HEK293 (cell line): ENCODE measurements around the gene C2CD2L.

ENCODE experiments used
- HOXC10 ChIP-seq: sonication (generic); formaldehyde crosslinking; IDR thresholded peaks from 2 replicates; pipeline ENCODE4 v1.8.1; 2023; ENCODE audit warnings: mild to moderate bottlenecking, missing genetic modification reagents
- MYNN ChIP-seq: fragments of 450-650 bp; formaldehyde crosslinking; IDR thresholded peaks from 2 replicates; pipeline ENCODE4 v1.5.1; 2016; ENCODE audit warnings: missing biosample characterization, missing genetic modification characterization, borderline replicate concordance
- ZNF664 ChIP-seq: fragments of 450-650 bp; formaldehyde crosslinking; IDR thresholded peaks from 2 replicates; pipeline ENCODE4 v1.5.1; 2016; ENCODE audit warnings: missing biosample characterization, missing genetic modification characterization
- ZNF785 ChIP-seq: fragments of 450-650 bp; formaldehyde crosslinking; IDR thresholded peaks from 2 replicates; pipeline ENCODE4 v1.5.1; 2016; ENCODE audit warnings: missing biosample characterization, missing genetic modification characterization
- TF ChIP-seq, protein P1 (sequence below): fragments of 450-650 bp; IDR thresholded peaks from 2 replicates; pipeline ENCODE4 v1.5.1; 2018; ENCODE audit warnings: missing biosample characterization, mild to moderate bottlenecking, missing genetic modification characterization
- TF ChIP-seq, protein P2 (sequence below): fragments of 450-650 bp; formaldehyde crosslinking; IDR thresholded peaks from 2 replicates; pipeline ENCODE4 v1.5.1; 2016; ENCODE audit warnings: missing biosample characterization, missing genetic modification characterization
- TF ChIP-seq, protein P3 (sequence below): sonication (generic); formaldehyde crosslinking; IDR thresholded peaks from 2 replicates; pipeline ENCODE4 v1.8.1; 2022; ENCODE audit warnings: mild to moderate bottlenecking, moderate library complexity, missing genetic modification reagents
- TF ChIP-seq, protein P4 (sequence below): fragments of 450-650 bp; formaldehyde crosslinking; conservative IDR thresholded peaks from 2 replicates; pipeline ENCODE4 v1.5.1; 2016; ENCODE audit warnings: low read depth, missing biosample characterization, missing genetic modification characterization

DNA sequence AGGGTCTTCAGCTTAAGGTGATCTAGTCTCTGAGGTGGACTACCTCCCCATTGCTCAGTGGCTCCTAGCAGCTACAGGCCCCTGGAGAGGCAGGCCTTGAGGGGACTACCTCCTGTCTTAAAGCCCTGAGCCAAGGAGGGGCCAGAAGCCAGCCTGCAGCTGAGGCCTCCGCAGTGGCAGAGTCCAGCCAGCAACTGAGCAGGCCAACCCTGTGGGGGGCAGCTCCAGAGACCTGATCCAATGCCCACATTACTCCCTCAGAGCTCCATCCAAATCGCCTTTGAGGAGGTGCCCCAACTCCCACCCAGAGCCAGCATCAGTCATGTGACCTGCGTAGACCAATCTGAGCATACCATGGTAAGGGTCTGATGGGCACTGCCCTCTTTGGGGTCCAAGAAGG, 2.7 kb downstream of the C2CD2L start:
- TF ChIP-seq, protein P1, sequence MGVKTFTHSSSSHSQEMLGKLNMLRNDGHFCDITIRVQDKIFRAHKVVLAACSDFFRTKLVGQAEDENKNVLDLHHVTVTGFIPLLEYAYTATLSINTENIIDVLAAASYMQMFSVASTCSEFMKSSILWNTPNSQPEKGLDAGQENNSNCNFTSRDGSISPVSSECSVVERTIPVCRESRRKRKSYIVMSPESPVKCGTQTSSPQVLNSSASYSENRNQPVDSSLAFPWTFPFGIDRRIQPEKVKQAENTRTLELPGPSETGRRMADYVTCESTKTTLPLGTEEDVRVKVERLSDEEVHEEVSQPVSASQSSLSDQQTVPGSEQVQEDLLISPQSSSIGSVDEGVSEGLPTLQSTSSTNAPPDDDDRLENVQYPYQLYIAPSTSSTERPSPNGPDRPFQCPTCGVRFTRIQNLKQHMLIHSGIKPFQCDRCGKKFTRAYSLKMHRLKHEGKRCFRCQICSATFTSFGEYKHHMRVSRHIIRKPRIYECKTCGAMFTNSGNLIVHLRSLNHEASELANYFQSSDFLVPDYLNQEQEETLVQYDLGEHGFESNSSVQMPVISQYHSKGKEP (tag by site-specific recombination) = no peak
- no peak for TF ChIP-seq MYNN (tag by site-specific recombination)
- TF ChIP-seq, protein P2, sequence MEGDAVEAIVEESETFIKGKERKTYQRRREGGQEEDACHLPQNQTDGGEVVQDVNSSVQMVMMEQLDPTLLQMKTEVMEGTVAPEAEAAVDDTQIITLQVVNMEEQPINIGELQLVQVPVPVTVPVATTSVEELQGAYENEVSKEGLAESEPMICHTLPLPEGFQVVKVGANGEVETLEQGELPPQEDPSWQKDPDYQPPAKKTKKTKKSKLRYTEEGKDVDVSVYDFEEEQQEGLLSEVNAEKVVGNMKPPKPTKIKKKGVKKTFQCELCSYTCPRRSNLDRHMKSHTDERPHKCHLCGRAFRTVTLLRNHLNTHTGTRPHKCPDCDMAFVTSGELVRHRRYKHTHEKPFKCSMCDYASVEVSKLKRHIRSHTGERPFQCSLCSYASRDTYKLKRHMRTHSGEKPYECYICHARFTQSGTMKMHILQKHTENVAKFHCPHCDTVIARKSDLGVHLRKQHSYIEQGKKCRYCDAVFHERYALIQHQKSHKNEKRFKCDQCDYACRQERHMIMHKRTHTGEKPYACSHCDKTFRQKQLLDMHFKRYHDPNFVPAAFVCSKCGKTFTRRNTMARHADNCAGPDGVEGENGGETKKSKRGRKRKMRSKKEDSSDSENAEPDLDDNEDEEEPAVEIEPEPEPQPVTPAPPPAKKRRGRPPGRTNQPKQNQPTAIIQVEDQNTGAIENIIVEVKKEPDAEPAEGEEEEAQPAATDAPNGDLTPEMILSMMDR = no peak
- TF ChIP-seq, protein P3, sequence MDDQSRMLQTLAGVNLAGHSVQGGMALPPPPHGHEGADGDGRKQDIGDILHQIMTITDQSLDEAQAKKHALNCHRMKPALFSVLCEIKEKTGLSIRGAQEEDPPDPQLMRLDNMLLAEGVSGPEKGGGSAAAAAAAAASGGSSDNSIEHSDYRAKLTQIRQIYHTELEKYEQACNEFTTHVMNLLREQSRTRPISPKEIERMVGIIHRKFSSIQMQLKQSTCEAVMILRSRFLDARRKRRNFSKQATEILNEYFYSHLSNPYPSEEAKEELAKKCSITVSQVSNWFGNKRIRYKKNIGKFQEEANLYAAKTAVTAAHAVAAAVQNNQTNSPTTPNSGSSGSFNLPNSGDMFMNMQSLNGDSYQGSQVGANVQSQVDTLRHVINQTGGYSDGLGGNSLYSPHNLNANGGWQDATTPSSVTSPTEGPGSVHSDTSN (CRISPR knock-in tag) = no peak
- TF ChIP-seq ZNF785 = no peak
- TF ChIP-seq, protein P4, sequence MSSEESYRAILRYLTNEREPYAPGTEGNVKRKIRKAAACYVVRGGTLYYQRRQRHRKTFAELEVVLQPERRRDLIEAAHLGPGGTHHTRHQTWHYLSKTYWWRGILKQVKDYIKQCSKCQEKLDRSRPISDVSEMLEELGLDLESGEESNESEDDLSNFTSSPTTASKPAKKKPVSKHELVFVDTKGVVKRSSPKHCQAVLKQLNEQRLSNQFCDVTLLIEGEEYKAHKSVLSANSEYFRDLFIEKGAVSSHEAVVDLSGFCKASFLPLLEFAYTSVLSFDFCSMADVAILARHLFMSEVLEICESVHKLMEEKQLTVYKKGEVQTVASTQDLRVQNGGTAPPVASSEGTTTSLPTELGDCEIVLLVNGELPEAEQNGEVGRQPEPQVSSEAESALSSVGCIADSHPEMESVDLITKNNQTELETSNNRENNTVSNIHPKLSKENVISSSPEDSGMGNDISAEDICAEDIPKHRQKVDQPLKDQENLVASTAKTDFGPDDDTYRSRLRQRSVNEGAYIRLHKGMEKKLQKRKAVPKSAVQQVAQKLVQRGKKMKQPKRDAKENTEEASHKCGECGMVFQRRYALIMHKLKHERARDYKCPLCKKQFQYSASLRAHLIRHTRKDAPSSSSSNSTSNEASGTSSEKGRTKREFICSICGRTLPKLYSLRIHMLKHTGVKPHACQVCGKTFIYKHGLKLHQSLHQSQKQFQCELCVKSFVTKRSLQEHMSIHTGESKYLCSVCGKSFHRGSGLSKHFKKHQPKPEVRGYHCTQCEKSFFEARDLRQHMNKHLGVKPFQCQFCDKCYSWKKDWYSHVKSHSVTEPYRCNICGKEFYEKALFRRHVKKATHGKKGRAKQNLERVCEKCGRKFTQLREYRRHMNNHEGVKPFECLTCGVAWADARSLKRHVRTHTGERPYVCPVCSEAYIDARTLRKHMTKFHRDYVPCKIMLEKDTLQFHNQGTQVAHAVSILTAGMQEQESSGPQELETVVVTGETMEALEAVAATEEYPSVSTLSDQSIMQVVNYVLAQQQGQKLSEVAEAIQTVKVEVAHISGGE (tag by site-specific recombination) = no peak
- no peak for TF ChIP-seq ZNF664 (tag by site-specific recombination)
- TF ChIP-seq HOXC10 (CRISPR knock-in tag) = no peak
